Epithelial cell of alveolus of lung (primary cell): ENCODE data around the gene ZNF490. TPM values are rescaled to one million over a fixed set of nuclear protein-coding genes. Genes with fewer than 3 reads are reported as not detected.

ENCODE experiments used
- total RNA-seq: library from RNA; depleted of rRNA; stranded (reverse); fragments of >200 nt; gene quantifications from 2 replicates; pipeline ENCODE4 v1.2.1, GENCODE V29; 2015

Gene ZNF490
- 4.1 and 15.3 TPM in 2 replicates for total RNA-seq

GRCh38 chr19:12610540-12611360 is at the start of gene ZNF490, which contains the start of gene ZNF791:
Gene ZNF490, minus strand, starts transcription at chr19:12610813. Its CDS starts 133 bp downstream, at chr19:12610680.
Gene ZNF791, plus strand, starts transcription at chr19:12610920. Its CDS starts 160 bp downstream, at chr19:12611080.

GRCh38 chr19:12551060-12551832 is 59.4 kb downstream of the ZNF490 start, which contains the start of gene ZNF564:
Gene ZNF564, minus strand, starts transcription at chr19:12551482. Its CDS starts 150 bp downstream, at chr19:12551332.

Other genes with a start within 250 kb of the ZNF490 start
- 0.26 and 1.4 TPM in 2 replicates for gene ZNF442, start 245.1 kb downstream of the ZNF490 start, total RNA-seq
- gene ZNF799, start 209.5 kb downstream of the ZNF490 start, total RNA-seq: 1.3 and 1.6 TPM in 2 replicates
- 1.7 and 2.2 TPM in 2 replicates for gene ZNF443, start 169.8 kb downstream of the ZNF490 start, total RNA-seq
- gene ZNF709, start 126.0 kb downstream of the ZNF490 start, total RNA-seq: 0.91 and 2.0 TPM in 2 replicates
- gene ZNF564, start 59.3 kb downstream of the ZNF490 start, total RNA-seq: 3.0 and 3.4 TPM in 2 replicates
- 6.5 and 15.3 TPM in 2 replicates for gene ZNF791, start 107 bp upstream of the ZNF490 start, total RNA-seq
- gene MAN2B1, start 55.9 kb upstream of the ZNF490 start, total RNA-seq: 44.5 and 81.8 TPM in 2 replicates
- 8.0 and 12.1 TPM in 2 replicates for gene WDR83, start 56.0 kb upstream of the ZNF490 start, total RNA-seq
- gene DHPS, start 71.1 kb upstream of the ZNF490 start, total RNA-seq: 62.4 and 124 TPM in 2 replicates
- gene GNG14, start 77.2 kb upstream of the ZNF490 start, total RNA-seq: not detected in 2 replicates
- gene FBXW9, start 85.8 kb upstream of the ZNF490 start, total RNA-seq: 8.8 and 11.5 TPM in 2 replicates
- 34.3 and 47.7 TPM in 2 replicates for gene TNPO2, start 113.1 kb upstream of the ZNF490 start, total RNA-seq
- gene TRIR, start 123.9 kb upstream of the ZNF490 start, total RNA-seq: 353 and 355 TPM in 2 replicates
- gene GET3, start 126.7 kb upstream of the ZNF490 start, total RNA-seq: 61.8 and 80.8 TPM in 2 replicates
- 1.8 TPM in 1 of 2 replicates, not detected in the other for gene BEST2, start 141.0 kb upstream of the ZNF490 start, total RNA-seq
- gene HOOK2, start 164.7 kb upstream of the ZNF490 start, total RNA-seq: 8.8 and 19.0 TPM in 2 replicates
- gene JUNB, start 180.7 kb upstream of the ZNF490 start, total RNA-seq: 398 and 481 TPM in 2 replicates
- 454 and 460 TPM in 2 replicates for gene PRDX2, start 191.0 kb upstream of the ZNF490 start, total RNA-seq
- not detected in 2 replicates for gene THSD8, start 191.3 kb upstream of the ZNF490 start, total RNA-seq
- gene RNASEH2A, start 195.8 kb upstream of the ZNF490 start, total RNA-seq: 13.5 and 45.0 TPM in 2 replicates
- gene RTBDN, start 223.8 kb upstream of the ZNF490 start, total RNA-seq: not detected in 2 replicates
- under 0.01 and 0.88 TPM in 2 replicates for gene MAST1, start 227.7 kb upstream of the ZNF490 start, total RNA-seq